Loucy (cell line): ENCODE results near the gene GDPGP1.
A peak's percentile ranks its signal among the peaks of the same experiment; 100 is the strongest.

Experiments
- H2AFZ ChIP-seq: fragments of 200-600 bp; sonication (generic); 2 replicates; pipeline ENCODE4 v1.6.0; 2016; ENCODE audit warnings: antibody characterized with exemption, mild to moderate bottlenecking, low read length, moderate library complexity
- H3F3A ChIP-seq: fragments of 200-600 bp; 2 replicates; pipeline ENCODE4 v1.6.0; 2016; ENCODE audit warnings: antibody characterized with exemption, low read depth, mild to moderate bottlenecking
- H3K27me3 ChIP-seq: fragments of 200-600 bp; sonication (generic); 2 replicates; pipeline ENCODE4 v1.6.1; 2014; ENCODE audit warnings: low read length, mild to moderate bottlenecking; ENCODE audit not compliant: insufficient read depth, poor library complexity, severe bottlenecking
- H3K36me3 ChIP-seq: fragments of 200-600 bp; sonication (generic); 2 replicates; pipeline ENCODE4 v1.6.1; 2016; ENCODE audit warnings: low read length; ENCODE audit not compliant: insufficient read depth
- H3K4me1 ChIP-seq: fragments of 200-600 bp; sonication (generic); 2 replicates; pipeline ENCODE4 v1.5.1; 2014; ENCODE audit warnings: low read length, mild to moderate bottlenecking; ENCODE audit not compliant: insufficient read depth, poor library complexity, severe bottlenecking
- H3K4me2 ChIP-seq: fragments of 200-600 bp; sonication (generic); 2 replicates; pipeline ENCODE4 v1.6.0; 2014; ENCODE audit warnings: antibody characterized with exemption, low read length, low read depth, mild to moderate bottlenecking; ENCODE audit not compliant: poor library complexity, severe bottlenecking
- H3K4me3 ChIP-seq: fragments of 200-600 bp; sonication (generic); 2 replicates; pipeline ENCODE4 v1.5.1; 2014; ENCODE audit warnings: low read length, mild to moderate bottlenecking, mixed read lengths; ENCODE audit not compliant: poor library complexity, severe bottlenecking
- H3K79me2 ChIP-seq: fragments of 200-600 bp; sonication (generic); 2 replicates; pipeline ENCODE4 v1.6.1; 2014; ENCODE audit warnings: low read length; ENCODE audit not compliant: insufficient read depth
- H3K9ac ChIP-seq: fragments of 200-600 bp; sonication (generic); 2 replicates; pipeline ENCODE4 v1.6.0; 2014; ENCODE audit warnings: mild to moderate bottlenecking, low read depth, low read length, moderate library complexity; ENCODE audit not compliant: poor library complexity, severe bottlenecking
- H3K9me2 ChIP-seq: fragments of 200-600 bp; sonication (generic); replicated peaks from 2 replicates; pipeline ENCODE4 v1.6.1; 2016; ENCODE audit warnings: low read depth, low read length, mixed read lengths
- H3K9me3 ChIP-seq: fragments of 200-600 bp; sonication (generic); 2 replicates; pipeline ENCODE4 v1.6.1; 2014; ENCODE audit warnings: mild to moderate bottlenecking, antibody characterized with exemption, low read length, low read depth; ENCODE audit not compliant: insufficient read depth
- H4K20me1 ChIP-seq: fragments of 200-600 bp; sonication (generic); 2 replicates; pipeline ENCODE4 v1.6.0; 2014; ENCODE audit warnings: antibody characterized with exemption, low read length, mild to moderate bottlenecking; ENCODE audit not compliant: insufficient read depth, poor library complexity, severe bottlenecking
- CTCF ChIP-seq: fragments of 200-600 bp; sonication (generic); conservative IDR thresholded peaks from 2 replicates; pipeline ENCODE4 v1.5.1; 2014; ENCODE audit warnings: mild to moderate bottlenecking, antibody characterized with exemption, low read length
- EZH2phosphoT487 ChIP-seq: fragments of 200-600 bp; IDR thresholded peaks from 2 replicates; pipeline ENCODE4 v1.6.1; 2018; ENCODE audit warnings: antibody characterized with exemption, mild to moderate bottlenecking, moderate library complexity, borderline replicate concordance

The GDPGP1 gene

GRCh38 chr15:90214553-90215196, 19.3 kb upstream of the GDPGP1 start:
- Histone ChIP-seq H3K36me3 (no peaks in the 10 kb centered on the region; the same call in 1 of the 2 replicates), H3F3A (no peaks in the 10 kb centered on the region), H2AFZ (no peak overlapping the region), H3K4me2 (no peak overlapping the region), H3K4me1 (peaks cover 9% of the 10 kb centered on the region), H3K9me2 (no peaks in the 10 kb centered on the region), H3K9me3 (no peaks in the 10 kb centered on the region), H3K9ac (no peak overlapping the region), H4K20me1 (no peaks in the 10 kb centered on the region), H3K27me3 (no peaks in the 10 kb centered on the region), H3K4me3 (no peak overlapping the region), H3K79me2 (peaks cover 19% of the 10 kb centered on the region; the same call in 1 of the 2 replicates)
- TF ChIP-seq EZH2phosphoT487 (no peak), CTCF (peak; percentile 26; the same call in 1 of the 2 replicates)

- Histone ChIP-seq H3K27me3 (no peaks in the 10 kb centered on the region), H3K36me3 (peaks cover 3% of the 10 kb centered on the region; the same call in 1 of the 2 replicates), H3K9me2 (no peaks in the 10 kb centered on the region), H3K79me2 (peaks cover 5% of the 10 kb centered on the region; the same call in 1 of the 2 replicates), H2AFZ (no peak overlapping the region), H3K4me2 (no peak overlapping the region), H3K9ac (no peak overlapping the region), H4K20me1 (no peaks in the 10 kb centered on the region), H3K9me3 (no peaks in the 10 kb centered on the region), H3K4me3 (no peak overlapping the region), H3K4me1 (no peaks in the 10 kb centered on the region), H3F3A (no peaks in the 10 kb centered on the region)
- TF ChIP-seq EZH2phosphoT487, result no peak
- TF ChIP-seq CTCF, result no peak
Measured at GRCh38 chr15:90217671-90218394, 16.2 kb upstream of the GDPGP1 start.

GRCh38 chr15:90219421-90220141, 14.4 kb upstream of the GDPGP1 start:
- TF ChIP-seq EZH2phosphoT487, result no peak
- TF ChIP-seq CTCF, result peak; percentile 81
- Histone ChIP-seq H3K9ac (no peak overlapping the region), H3K4me2 (no peak overlapping the region), H3K36me3 (peaks cover 18% of the 10 kb centered on the region; the same call in 1 of the 2 replicates), H4K20me1 (no peaks in the 10 kb centered on the region), H2AFZ (no peak overlapping the region), H3K79me2 (no peaks in the 10 kb centered on the region), H3F3A (no peaks in the 10 kb centered on the region), H3K9me3 (no peaks in the 10 kb centered on the region), H3K4me1 (no peaks in the 10 kb centered on the region), H3K4me3 (no peak overlapping the region), H3K27me3 (no peaks in the 10 kb centered on the region), H3K9me2 (no peaks in the 10 kb centered on the region)
